GM12873 (cell line): ENCODE data around the gene IL36B.

Experiments used
- TF ChIP-seq, protein P1 (sequence below): IDR thresholded peaks from 2 replicates; pipeline ENCODE4 v1.5.1; 2012; ENCODE audit warnings: low read depth, mild to moderate bottlenecking, moderate library complexity, low read length, control low read depth; ENCODE audit not compliant: insufficient read depth; ENCODE audit errors: missing control alignments

The IL36B gene

DNA sequence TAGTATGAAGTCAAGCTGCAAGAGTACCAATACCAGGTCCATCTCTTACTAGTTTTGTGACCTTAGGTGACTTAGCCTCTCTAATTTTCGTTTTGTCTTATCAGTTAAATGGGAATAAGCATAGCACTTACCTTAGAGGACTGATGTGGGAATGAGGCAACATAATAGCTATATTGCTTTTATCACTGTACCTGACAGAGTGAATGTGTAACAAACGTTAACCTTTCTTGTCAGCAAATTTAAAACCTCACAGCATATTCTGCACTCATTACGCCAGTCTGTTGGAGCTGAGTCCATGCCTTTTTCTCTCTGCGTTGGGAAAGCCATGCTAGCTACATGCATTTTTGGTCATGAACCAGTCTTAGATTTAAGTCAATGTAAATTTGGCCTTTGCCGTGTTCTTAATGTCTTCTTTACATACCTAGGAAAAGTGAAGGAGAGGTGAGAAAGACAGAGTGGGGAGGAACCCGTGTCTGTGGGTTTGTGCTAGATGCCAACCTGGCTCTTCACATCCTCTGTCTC, at the start of gene IL36B:
IL36B (minus strand) TSS at position 472 of the 522 bp plus-strand sequence.
- TF ChIP-seq, protein P1, sequence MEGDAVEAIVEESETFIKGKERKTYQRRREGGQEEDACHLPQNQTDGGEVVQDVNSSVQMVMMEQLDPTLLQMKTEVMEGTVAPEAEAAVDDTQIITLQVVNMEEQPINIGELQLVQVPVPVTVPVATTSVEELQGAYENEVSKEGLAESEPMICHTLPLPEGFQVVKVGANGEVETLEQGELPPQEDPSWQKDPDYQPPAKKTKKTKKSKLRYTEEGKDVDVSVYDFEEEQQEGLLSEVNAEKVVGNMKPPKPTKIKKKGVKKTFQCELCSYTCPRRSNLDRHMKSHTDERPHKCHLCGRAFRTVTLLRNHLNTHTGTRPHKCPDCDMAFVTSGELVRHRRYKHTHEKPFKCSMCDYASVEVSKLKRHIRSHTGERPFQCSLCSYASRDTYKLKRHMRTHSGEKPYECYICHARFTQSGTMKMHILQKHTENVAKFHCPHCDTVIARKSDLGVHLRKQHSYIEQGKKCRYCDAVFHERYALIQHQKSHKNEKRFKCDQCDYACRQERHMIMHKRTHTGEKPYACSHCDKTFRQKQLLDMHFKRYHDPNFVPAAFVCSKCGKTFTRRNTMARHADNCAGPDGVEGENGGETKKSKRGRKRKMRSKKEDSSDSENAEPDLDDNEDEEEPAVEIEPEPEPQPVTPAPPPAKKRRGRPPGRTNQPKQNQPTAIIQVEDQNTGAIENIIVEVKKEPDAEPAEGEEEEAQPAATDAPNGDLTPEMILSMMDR = no peak

DNA sequence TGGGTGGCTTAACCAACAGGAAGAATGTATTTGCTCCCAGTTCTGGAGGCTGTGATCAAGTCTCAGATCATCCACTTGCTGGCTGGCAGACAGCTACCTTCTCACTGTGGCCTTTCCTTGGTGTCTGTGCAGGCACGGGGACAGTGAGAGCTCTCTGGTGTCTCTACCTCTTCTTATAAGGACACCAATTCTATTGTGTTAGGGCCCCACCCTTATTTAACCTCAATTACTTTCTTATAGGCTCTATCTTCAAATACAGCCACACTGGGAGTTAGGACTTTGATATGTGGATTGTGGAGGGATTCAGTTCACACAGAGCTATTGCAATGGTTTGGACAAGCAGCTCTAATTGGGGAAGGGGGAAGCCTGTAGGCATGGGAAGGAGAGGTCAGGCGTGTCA, 49.5 kb upstream of the IL36B start:
- TF ChIP-seq, protein P1 = no peak

DNA sequence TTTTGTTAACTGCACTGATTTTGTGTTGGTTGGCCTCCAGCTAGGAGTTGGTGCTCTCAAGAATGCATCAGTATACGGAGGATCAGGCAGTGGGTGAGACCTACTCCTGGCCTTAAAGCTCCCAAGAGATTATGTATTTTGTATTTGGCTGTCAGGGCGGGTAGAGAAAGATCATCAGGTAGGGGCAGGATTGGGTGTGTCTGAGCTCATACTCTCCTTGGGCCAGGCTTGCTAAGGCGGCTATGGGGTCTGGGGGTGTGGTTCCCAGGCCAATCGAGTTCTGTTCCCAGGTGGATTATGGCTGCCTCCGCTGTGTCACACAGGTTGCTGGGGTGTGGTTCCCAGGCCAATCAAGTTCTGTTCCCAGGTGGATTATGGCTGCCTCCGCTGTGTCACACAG, 45.9 kb upstream of the IL36B start:
- TF ChIP-seq, protein P1 = no peak

DNA sequence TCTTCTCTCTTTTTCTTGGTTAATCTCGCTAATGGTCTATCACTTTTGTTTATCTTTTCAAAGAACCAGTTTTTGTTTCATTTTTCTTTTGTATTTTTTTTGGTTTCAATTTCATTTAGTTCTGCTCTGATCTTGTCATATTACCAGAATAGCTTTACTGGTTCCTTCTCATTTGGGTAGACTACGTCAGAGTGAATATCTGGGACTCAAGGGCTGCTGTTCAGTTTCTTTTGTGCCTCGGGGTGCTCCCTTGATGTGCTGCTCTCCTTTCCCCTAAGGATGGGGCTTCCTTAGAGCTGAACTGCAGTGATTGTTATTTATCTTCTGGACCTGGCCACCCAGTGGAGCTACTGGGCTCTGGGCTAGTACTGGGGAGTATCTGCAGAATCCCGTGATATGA, 45.4 kb upstream of the IL36B start:
- TF ChIP-seq, protein P1 = no peak

DNA sequence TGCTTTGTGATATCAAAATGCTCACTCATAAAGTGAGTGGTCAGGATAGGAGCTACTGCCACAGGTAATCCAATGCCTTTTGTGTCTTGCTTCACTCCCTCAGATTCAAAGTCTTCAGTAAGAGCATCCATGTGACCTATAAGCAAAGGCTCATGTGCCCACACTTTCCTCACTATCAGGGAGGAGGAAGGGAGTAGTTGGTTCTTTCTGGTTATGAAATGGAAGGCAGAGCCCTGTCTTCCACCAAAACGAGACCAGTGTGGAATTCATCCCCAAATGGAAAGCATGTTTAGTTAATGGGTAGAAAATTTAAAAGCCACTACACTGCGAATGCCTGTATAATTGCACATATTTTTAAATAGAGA, 40.9 kb upstream of the IL36B start:
- TF ChIP-seq, protein P1 = no peak

DNA sequence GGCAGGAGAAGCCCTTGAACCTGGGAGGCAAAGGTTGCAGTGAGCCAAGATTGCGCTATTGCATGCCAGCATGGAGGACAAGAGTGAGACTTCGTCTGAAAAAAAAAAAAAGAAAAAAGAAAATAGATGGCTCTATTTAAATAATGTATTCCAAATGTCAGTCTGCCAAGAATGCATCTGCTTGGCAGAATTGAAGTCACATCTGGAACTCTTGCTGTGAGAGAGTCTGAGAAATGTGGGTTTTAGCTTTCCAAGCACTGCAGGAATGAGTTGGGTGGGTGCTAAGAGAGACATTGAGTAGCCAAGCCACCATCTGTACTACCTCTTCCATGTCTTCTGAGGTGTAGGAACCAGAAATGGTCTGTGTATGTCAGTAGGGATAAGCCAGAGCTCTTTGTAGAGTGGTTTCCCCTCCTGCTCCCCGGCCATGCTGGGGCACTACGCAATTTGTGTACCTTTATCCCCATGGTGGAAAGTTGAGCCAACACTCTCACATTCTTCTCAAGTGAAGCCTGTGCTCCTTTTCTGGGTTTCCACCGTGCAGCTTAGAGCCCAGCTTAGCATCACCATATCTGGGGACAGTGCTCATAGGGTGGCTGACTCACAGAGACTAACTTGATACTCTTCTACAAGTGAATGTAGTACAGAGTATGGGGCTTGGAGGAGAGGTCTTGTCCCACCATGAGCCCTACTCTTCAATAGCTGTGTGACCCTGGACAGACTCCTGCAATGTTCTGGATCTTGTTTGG, 40.4 kb upstream of the IL36B start:
- TF ChIP-seq, protein P1 = no peak

DNA sequence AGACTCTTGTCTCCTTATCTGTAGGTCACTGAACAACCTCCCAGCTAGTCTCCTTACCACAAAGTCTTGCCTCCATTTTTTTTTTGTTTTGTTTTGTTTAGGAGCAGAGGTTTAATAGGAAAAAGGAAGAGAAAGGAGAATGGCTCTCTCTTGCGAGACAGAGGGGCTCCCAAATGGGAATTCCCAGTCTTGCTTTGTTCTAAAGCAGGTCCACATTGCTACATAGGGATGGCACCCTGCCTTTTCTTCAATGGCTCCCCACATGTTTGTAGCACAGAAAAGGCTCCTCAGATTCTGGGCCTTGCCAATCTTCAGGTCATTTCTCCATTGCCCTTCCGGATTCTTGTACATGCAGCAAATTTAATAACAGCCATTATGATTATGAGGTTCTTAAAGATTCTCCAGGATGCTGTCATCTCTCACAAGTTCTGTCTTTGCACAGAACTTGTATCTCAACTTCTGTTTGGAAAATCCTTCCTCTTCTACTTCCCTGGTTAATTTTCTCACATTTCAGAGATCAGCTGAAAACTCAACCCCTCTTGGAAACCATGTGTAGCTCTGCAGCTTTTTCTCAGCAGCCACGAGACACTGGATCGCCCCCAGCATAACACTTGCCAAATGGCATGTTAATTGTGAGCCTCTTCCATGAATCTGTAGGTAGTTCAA, 38.7 kb upstream of the IL36B start:
- TF ChIP-seq, protein P1 = no peak
